Measurements from ENCODE around the gene IFNAR1. TPM values are rescaled to one million over a fixed set of nuclear protein-coding genes. Genes with fewer than 3 reads are reported as not detected.
A peak's percentile ranks its signal among the peaks of the same experiment; 100 is the strongest.

IFNAR1 gene
- total and polyA plus RNA-seq, 3 donors from 2014 or later = 22.1 to 25.0 (median 22.8) TPM

- 40 to 46% methylated on average over 16 to 20 of the region's 20 CpGs for WGBS, 2 donors
- no peaks in the 10 kb centered on the region for H3K9me3 ChIP-seq
- H3K4me1 ChIP-seq = peaks cover 11% of the 10 kb centered on the region
- TF ChIP-seq POLR2A (IDR thresholded peaks at IDR 0.05) (no peak), CTCF (IDR thresholded peaks at IDR 0.05) (no peak)
- peak; percentile 61 for DNase-seq
- no peak overlapping the region for H3K4me3 ChIP-seq
- H3K36me3 ChIP-seq (ENCODE audit: low read depth, missing control alignments) = no peaks in the 10 kb centered on the region
- H3K27me3 ChIP-seq = no peaks in the 10 kb centered on the region
- intact Hi-C loops (cut with DNase I; ENCODE audit: low total_unique reads) = no loop called here
- H3K27ac ChIP-seq = peak overlapping the region in 1 of 2 donors; percentile 56
Measured at GRCh38 chr21:33383056-33383888, 58.5 kb downstream of the IFNAR1 start.

- 77 to 83% methylated on average over 17 of the region's 17 CpGs for WGBS, 2 donors
- Histone ChIP-seq H3K27ac (no peak overlapping the region), H3K36me3 (ENCODE audit: low read depth, missing control alignments) (no peaks in the 10 kb centered on the region), H3K4me3 (no peak overlapping the region), H3K4me1 (peaks cover 11% of the 10 kb centered on the region), H3K27me3 (no peaks in the 10 kb centered on the region), H3K9me3 (no peaks in the 10 kb centered on the region)
- intact Hi-C loops (cut with DNase I; ENCODE audit: low total_unique reads) = no loop called here
- TF ChIP-seq POLR2A (IDR thresholded peaks at IDR 0.05) = no peak
- no peak for TF ChIP-seq CTCF (IDR thresholded peaks at IDR 0.05)
- DNase-seq = no peak
Measured at GRCh38 chr21:33384841-33385331, 60.1 kb downstream of the IFNAR1 start.

GRCh38 chr21:33386222-33386784, 61.5 kb downstream of the IFNAR1 start:
- intact Hi-C loops (cut with DNase I; ENCODE audit: low total_unique reads) = no loop called here
- no peak overlapping the region for H3K4me3 ChIP-seq
- H3K4me1 ChIP-seq = no peaks in the 10 kb centered on the region
- TF ChIP-seq CTCF (IDR thresholded peaks at IDR 0.05) = no peak
- TF ChIP-seq POLR2A (IDR thresholded peaks at IDR 0.05) = no peak
- H3K9me3 ChIP-seq = no peaks in the 10 kb centered on the region
- H3K27me3 ChIP-seq = no peaks in the 10 kb centered on the region
- no peak for DNase-seq
- no peaks in the 10 kb centered on the region for H3K36me3 ChIP-seq (ENCODE audit: low read depth, missing control alignments)
- 82 to 88% methylated on average over 6 of the region's 6 CpGs for WGBS, 2 donors
- H3K27ac ChIP-seq = no peak overlapping the region

GRCh38 chr21:33387294-33387693, 62.5 kb downstream of the IFNAR1 start:
- 84 to 95% methylated on average over 6 of the region's 6 CpGs for WGBS, 2 donors
- Histone ChIP-seq H3K4me1 (no peaks in the 10 kb centered on the region), H3K9me3 (no peaks in the 10 kb centered on the region), H3K4me3 (no peak overlapping the region), H3K36me3 (ENCODE audit: low read depth, missing control alignments) (no peaks in the 10 kb centered on the region), H3K27me3 (no peaks in the 10 kb centered on the region), H3K27ac (no peak overlapping the region)
- TF ChIP-seq POLR2A (IDR thresholded peaks at IDR 0.05) = no peak
- no peak for TF ChIP-seq CTCF (IDR thresholded peaks at IDR 0.05)
- intact Hi-C loops (cut with DNase I; ENCODE audit: low total_unique reads) = no loop called here
- no peak for DNase-seq

Measured in testis (tissue), 3 donors.